H1 (cell line): Measurements from ENCODE around the gene TBC1D16. TPM values are rescaled to one million over a fixed set of nuclear protein-coding genes. Genes with fewer than 3 reads are reported as not detected.

ENCODE experiments used
- CHD7 ChIP-seq: fragments of 300-600 bp; sonication (generic); IDR thresholded peaks from 2 replicates; pipeline ENCODE4 v1.7.1; 2012; ENCODE audit warnings: low read length, moderate library complexity, mild to moderate bottlenecking, inconsistent platforms; ENCODE audit not compliant: insufficient replicate concordance
- polyA plus RNA-seq, 7 experiments: library from polyadenylated mRNA; depleted of rRNA in 3 of 7; stranded (reverse) in 5 of 7; unstranded in 2 of 7; fragments of >200 nt in 5 of 7; fragments of 200-250 nt in 2 of 7; gene quantifications; 1 replicate in 5 of 7; 2 replicates in 1 of 7; 4 replicates in 1 of 7; pipeline versions ENCODE4 v1.2.1 to v1.2.3, GENCODE V29; 2011 to 2013; ENCODE audit warnings: missing spikeins in 2 of 7, mixed read lengths in 2 of 7
- total RNA-seq: library from RNA; stranded (reverse); fragmentation: NEBNext Ultra II Directional; extraction: Animal tissue kit (Norgen Biotek cat#: 25700); gene quantifications from 2 replicates; pipeline ENCODE4 v1.2.1, GENCODE V29; 2021

The TBC1D16 gene
- total and polyA plus RNA-seq, 2 of the 8 experiments (the other 6 are each of a cell fraction or from before 2014, with no cell fraction given), result 21.1 to 109 TPM

- no peak for TF ChIP-seq CHD7
- TF ChIP-seq, all 59 proteins: peak for 0
Measured at GRCh38 chr17:80064696-80065095, 29.0 kb upstream of the TBC1D16 start (continued).
